ENCODE measurements around the gene S100A9.
"Not testable (repeated sequence)": the region's sequence is repeated elsewhere in the genome, so short reads cannot be mapped to it uniquely, and the experiment has no call there.

Gene S100A9

GRCh38 chr1:153345187-153346076 lies 12.2 kb upstream of the S100A9 start:
- DNase-seq: no peak

- DNase-seq: no peak
Measured at GRCh38 chr1:153346077-153346723, 11.5 kb upstream of the S100A9 start.

GRCh38 chr1:153347049-153347448 lies 10.6 kb upstream of the S100A9 start:
- not testable (repeated sequence) for DNase-seq

- no peak for DNase-seq
Measured at GRCh38 chr1:153347856-153348255, 9.8 kb upstream of the S100A9 start.

GRCh38 chr1:153348511-153349362 lies 8.9 kb upstream of the S100A9 start, which contains the start of gene PGLYRP4:
Gene PGLYRP4, minus strand, starts transcription at chr1:153348841. Its CDS starts 909 bp downstream, at chr1:153347932.
- no peak for DNase-seq

- DNase-seq: no peak
Measured at GRCh38 chr1:153349363-153350320, 8.0 kb upstream of the S100A9 start.

- DNase-seq: no peak
Measured at GRCh38 chr1:153350321-153350957, 7.2 kb upstream of the S100A9 start.

- peak; percentile 76 for DNase-seq
Measured at GRCh38 chr1:153352523-153352922, 5.1 kb upstream of the S100A9 start.

- DNase-seq: no peak
Measured at GRCh38 chr1:153353226-153353947, 4.3 kb upstream of the S100A9 start.

- DNase-seq: no peak
Measured at GRCh38 chr1:153354515-153355193, 3.0 kb upstream of the S100A9 start.

- DNase-seq: peak; percentile 62
Measured at GRCh38 chr1:153355445-153356071, 2.1 kb upstream of the S100A9 start.

- no peak for DNase-seq
Measured at GRCh38 chr1:153356392-153357075, 1.1 kb upstream of the S100A9 start.

- DNase-seq: no peak
Measured at GRCh38 chr1:153357076-153357852, 390 bp upstream of the S100A9 start.

- DNase-seq: no peak
Measured at GRCh38 chr1:153358691-153358975, 979 bp downstream of the S100A9 start.

GRCh38 chr1:153359241-153359640 lies 1.6 kb downstream of the S100A9 start:
- DNase-seq: no peak

- no peak for DNase-seq
Measured at GRCh38 chr1:153360190-153360589, 2.5 kb downstream of the S100A9 start.

GRCh38 chr1:153360592-153361479 lies 3.2 kb downstream of the S100A9 start:
- DNase-seq: no peak

Data from stimulated activated CD8-positive, alpha-beta memory T cell treated with anti-CD3 and anti-CD28 coated beads, Interleukin-4, amount 100 ng/mL, for 48 hours (primary cell).